VCaP (cell line): ENCODE data around the gene ZNF79.
A peak's percentile ranks its signal among the peaks of the same experiment; 100 is the strongest.

Source experiments
- H3K27ac ChIP-seq: fragments of 450-650 bp; 2 replicates; pipeline ENCODE4 v1.5.1; 2017
- TF ChIP-seq, protein P1 (sequence below): fragments of 450-650 bp; conservative IDR thresholded peaks from 2 replicates; pipeline ENCODE4 v1.5.1; 2017; ENCODE audit warnings: mild to moderate bottlenecking, moderate library complexity

ZNF79 gene

DNA sequence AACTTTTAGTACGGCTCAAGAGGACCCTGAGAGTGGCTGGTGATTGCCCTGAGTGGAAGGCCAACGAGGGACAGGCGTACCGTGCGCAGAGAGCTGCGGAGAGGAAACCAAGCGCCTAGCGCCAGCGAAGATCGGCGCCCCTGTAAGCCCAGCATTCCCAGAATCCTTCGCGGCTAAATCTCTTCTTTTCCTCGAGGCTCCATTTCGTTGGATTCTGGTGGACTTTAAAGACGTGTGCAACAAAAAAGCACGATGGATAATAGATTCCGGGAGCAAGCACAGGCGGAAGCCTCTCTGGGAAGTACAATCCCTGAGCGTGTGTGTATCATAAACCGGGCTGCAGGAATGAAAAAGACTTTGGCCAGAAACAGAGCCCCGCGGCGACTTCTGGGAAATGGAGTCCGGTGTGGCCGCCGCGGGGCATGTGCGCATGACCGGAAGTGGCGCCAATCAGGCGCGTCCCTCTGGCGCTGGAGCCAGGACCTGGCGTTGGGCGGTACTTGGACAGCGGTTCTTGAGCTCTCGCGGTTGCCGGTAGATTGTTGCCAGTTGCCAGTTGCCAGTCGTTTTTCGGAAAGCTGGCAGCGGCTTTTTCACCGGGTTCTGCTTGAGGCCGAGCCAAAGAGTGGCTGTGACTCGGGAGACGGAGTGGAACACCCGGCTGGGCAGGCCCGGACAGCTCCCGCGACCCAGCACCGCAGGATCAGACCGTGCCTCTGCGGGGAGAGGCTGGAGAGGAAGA, at the start of gene ZNF79:
Gene ZNF79 (plus strand): TSS at position 449 of the 742 bp plus-strand sequence. CDS start 406 bp downstream, outside the sequence.
- TF ChIP-seq, protein P1, sequence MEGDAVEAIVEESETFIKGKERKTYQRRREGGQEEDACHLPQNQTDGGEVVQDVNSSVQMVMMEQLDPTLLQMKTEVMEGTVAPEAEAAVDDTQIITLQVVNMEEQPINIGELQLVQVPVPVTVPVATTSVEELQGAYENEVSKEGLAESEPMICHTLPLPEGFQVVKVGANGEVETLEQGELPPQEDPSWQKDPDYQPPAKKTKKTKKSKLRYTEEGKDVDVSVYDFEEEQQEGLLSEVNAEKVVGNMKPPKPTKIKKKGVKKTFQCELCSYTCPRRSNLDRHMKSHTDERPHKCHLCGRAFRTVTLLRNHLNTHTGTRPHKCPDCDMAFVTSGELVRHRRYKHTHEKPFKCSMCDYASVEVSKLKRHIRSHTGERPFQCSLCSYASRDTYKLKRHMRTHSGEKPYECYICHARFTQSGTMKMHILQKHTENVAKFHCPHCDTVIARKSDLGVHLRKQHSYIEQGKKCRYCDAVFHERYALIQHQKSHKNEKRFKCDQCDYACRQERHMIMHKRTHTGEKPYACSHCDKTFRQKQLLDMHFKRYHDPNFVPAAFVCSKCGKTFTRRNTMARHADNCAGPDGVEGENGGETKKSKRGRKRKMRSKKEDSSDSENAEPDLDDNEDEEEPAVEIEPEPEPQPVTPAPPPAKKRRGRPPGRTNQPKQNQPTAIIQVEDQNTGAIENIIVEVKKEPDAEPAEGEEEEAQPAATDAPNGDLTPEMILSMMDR = no peak
- peak within 1 kb of the TSS; percentile 98 for H3K27ac ChIP-seq

DNA sequence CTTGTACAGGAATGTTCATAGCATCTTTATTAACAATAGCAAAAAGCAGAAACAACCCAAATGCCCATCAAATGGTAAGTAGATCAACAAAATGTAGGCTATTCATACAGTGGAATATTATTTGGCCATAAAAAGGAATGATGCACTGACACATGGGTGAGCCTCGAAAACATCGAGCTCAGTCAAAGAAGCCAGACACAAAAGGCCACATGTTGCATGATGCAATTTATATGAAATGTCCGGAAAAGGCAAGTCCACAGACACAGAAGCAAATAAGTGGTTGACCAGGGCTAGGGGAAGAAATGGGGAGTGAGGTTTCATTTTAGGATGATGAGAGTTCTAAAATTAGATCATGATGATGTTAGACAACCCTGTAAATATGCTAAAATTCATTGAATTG, 43.7 kb upstream of the ZNF79 start:
- TF ChIP-seq, protein P1 = no peak
- H3K27ac ChIP-seq = no peak overlapping the region

DNA sequence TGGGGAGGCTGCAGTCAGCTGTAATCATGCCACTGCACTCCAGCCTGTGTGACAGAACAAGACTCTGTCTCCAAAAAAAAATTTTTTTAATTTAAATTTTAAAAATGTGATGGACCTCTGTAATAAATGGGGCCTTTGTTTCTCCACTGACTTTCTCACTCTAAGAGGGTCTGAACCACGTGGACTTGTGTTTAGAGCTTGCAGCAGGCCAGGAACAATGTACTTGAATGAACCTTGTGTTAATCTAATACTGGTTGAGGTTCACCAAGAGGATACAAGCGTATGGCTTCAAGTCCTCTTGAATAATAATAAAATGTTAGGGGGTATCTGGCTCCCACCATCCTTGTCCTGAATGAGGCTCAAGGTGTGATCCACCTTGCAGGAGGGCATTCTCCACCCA, 41.6 kb upstream of the ZNF79 start:
- TF ChIP-seq, protein P1 = no peak
- no peak overlapping the region for H3K27ac ChIP-seq

DNA sequence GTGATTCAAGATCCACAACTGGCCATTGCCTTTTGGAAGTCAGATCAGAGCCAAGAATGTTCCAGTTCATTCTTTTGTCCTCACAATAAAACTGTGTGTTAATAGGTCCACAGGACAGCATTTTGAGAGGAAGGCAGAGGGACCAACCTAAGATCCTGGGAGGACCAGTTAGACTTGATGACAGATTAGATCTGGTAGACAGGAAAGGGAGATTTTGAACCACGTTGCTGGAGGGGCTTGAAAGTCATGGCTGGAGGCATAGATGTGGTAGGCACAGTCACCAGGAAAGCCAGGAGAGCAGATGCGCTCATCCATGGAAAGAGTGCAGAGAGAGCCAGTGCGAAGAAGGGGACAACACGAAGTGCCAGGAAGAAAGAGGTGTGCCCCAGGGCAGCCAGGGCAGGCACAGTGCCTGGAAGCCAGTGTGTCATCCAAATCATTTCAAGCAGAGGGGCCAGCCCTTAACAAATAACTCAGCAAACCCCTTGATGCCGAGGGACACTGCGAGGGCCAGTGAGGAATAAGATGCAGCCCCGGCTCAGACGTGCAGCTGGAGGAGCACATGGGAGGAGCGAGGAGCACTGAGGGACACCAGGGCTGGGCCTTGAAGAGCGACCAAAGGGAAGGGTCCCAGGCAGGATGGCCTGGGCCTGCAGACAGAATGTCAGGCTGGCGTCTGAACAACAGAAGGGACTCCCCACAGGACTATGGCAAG, 40.0 kb upstream of the ZNF79 start:
- TF ChIP-seq, protein P1 = no peak

DNA sequence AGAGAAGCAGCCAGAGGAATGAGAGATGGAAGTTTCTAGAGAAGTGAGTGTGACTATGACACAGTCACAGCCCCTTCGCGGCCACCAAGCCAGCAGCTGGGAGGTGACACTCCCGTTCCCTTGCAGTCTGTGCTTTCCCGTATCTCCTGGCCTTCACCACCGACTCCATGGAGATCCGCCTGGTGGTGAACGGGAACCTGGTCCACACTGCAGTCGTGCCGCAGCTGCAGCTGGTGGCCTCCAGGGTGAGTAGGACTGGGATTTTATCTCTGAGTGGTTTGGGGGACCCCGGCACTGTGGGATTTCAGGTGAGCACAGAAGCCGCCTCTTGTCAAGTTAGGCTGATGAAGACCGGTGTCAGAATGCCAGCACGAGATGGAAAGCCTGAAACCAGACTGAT, 39.3 kb upstream of the ZNF79 start:
- TF ChIP-seq, protein P1 = no peak
- H3K27ac ChIP-seq = peak overlapping the region; percentile 38; the same call in 1 of the 2 replicates

More for the DNA sequence above, 40.0 kb upstream of the ZNF79 start:
- H3K27ac ChIP-seq = peak overlapping the region; percentile 38

DNA sequence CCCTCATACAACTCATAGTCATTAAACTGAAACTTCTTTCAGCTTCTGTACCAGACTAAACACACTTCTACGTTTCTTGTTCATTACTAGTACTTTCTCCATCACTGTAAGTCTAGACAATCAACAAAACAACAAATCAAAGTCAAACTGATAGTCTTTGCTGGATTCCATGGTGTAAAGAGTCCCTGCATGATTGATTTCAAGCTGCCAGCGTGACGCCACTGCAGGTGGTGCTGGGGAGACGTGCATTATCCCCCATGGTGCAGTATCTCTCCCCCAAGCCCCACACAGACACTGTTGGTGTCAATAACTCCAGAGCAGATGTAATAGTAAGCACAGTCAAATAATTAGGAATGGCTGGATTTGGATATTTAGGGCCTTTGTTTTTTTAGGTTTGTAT, 37.9 kb upstream of the ZNF79 start:
- TF ChIP-seq, protein P1 = no peak

DNA sequence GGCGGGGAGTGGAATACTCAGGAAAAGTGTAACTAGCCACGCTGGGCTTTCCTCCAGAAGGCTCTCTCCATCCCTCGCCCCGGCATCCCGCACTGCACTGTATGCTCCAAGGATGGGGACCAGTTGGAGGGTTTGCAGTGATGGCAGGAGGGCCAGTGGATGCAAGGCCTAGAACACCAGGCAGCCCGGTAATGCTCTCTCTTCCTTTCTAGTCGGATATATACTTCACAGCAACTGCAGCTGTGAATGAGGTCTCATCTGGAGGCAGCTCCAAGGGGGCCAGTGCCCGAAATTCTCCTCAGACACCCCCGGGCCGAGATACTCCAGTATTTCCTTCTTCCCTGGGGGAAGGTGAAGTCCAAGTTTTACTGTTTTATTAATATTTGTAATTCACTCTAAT, 37.2 kb upstream of the ZNF79 start:
- TF ChIP-seq, protein P1 = no peak
- H3K27ac ChIP-seq = no peak overlapping the region

More for the DNA sequence above, 37.9 kb upstream of the ZNF79 start:
- no peak overlapping the region for H3K27ac ChIP-seq
